Type B pancreatic cell (in vitro differentiated cells): Measurements from ENCODE around the gene CTNND2. TPM values are rescaled to one million over a fixed set of nuclear protein-coding genes. Genes with fewer than 3 reads are reported as not detected.

Source experiments
- DNase-seq: peaks from one replicate; pipeline ENCODE4 v3.0.0; 2021; ENCODE audit warnings: mixed read lengths; ENCODE audit not compliant: unreplicated experiment; ENCODE audit errors: extremely low spot score
- H3K27ac Mint-ChIP-seq: 2 replicates; pipeline ENCODE4 v1.8.0; 2021; ENCODE audit warnings: mild to moderate bottlenecking, mixed read lengths
- H3K27me3 Mint-ChIP-seq: 2 replicates; pipeline ENCODE4 v1.8.0; 2021; ENCODE audit warnings: mixed read lengths
- H3K36me3 Mint-ChIP-seq: 2 replicates; pipeline ENCODE4 v1.8.0; 2021; ENCODE audit warnings: mixed read lengths
- H3K4me1 Mint-ChIP-seq: one replicate; pipeline ENCODE4 v1.8.0; 2021; ENCODE audit warnings: mixed read lengths; ENCODE audit not compliant: unreplicated experiment
- H3K4me3 Mint-ChIP-seq: 2 replicates; pipeline ENCODE4 v1.8.0; 2021; ENCODE audit warnings: mild to moderate bottlenecking, mixed read lengths
- H3K9me3 Mint-ChIP-seq: 2 replicates; pipeline ENCODE4 v1.8.0; 2021; ENCODE audit warnings: mixed read lengths
- CTCF ChIP-seq: fragments of 200-600 bp; sonication (generic); conservative IDR thresholded peaks from 2 replicates; pipeline ENCODE4 v1.5.0; 2021; ENCODE audit warnings: antibody characterized with exemption, mild to moderate bottlenecking
- total RNA-seq: library from RNA; stranded (reverse); gene quantifications from 2 replicates; pipeline ENCODE4 v1.2.1, GENCODE V29; 2021; ENCODE audit warnings: low replicate concordance

The CTNND2 gene
- total RNA-seq, 1 donor from 2014 or later, result 49.5 TPM

- H3K27me3 Mint-ChIP-seq, result no peaks in the 10 kb centered on the region
- H3K9me3 Mint-ChIP-seq, result no peaks in the 10 kb centered on the region
- no peak for TF ChIP-seq CTCF
Observed at GRCh38 chr5:11520241-11520930, 383.9 kb downstream of the CTNND2 start.

GRCh38 chr5:11519236-11519635 lies 385.0 kb downstream of the CTNND2 start:
- no peaks in the 10 kb centered on the region for H3K27me3 Mint-ChIP-seq
- peaks cover 16% of the 10 kb centered on the region for H3K4me1 Mint-ChIP-seq
- H3K9me3 Mint-ChIP-seq, result no peaks in the 10 kb centered on the region
- no peak for TF ChIP-seq CTCF
- DNase-seq, result no peak
- H3K27ac Mint-ChIP-seq, result peak overlapping the region; percentile 35
- H3K36me3 Mint-ChIP-seq, result no peaks in the 10 kb centered on the region
- no peak overlapping the region for H3K4me3 Mint-ChIP-seq

More at GRCh38 chr5:11520241-11520930, 383.9 kb downstream of the CTNND2 start:
- Mint-ChIP-seq H3K4me3 (no peak overlapping the region), H3K36me3 (no peaks in the 10 kb centered on the region), H3K4me1 (peaks cover 28% of the 10 kb centered on the region), H3K27ac (no peak overlapping the region)
- DNase-seq, result no peak

- Mint-ChIP-seq H3K4me1 (peaks cover 11% of the 10 kb centered on the region), H3K27me3 (no peaks in the 10 kb centered on the region), H3K27ac (peak overlapping the region; percentile 35), H3K36me3 (no peaks in the 10 kb centered on the region), H3K9me3 (no peaks in the 10 kb centered on the region), H3K4me3 (no peak overlapping the region)
- no peak for TF ChIP-seq CTCF
- DNase-seq, result no peak
Observed at GRCh38 chr5:11518676-11519075, 385.6 kb downstream of the CTNND2 start.

GRCh38 chr5:11514705-11515432 lies 389.4 kb downstream of the CTNND2 start:
- Mint-ChIP-seq H3K27ac (no peak overlapping the region), H3K4me1 (peaks cover 11% of the 10 kb centered on the region), H3K4me3 (no peak overlapping the region), H3K9me3 (no peaks in the 10 kb centered on the region), H3K27me3 (no peaks in the 10 kb centered on the region), H3K36me3 (no peaks in the 10 kb centered on the region)
- DNase-seq, result no peak
- no peak for TF ChIP-seq CTCF

GRCh38 chr5:11511878-11512277 lies 392.4 kb downstream of the CTNND2 start:
- H3K27me3 Mint-ChIP-seq, result no peaks in the 10 kb centered on the region
- H3K4me3 Mint-ChIP-seq, result no peak overlapping the region
- H3K9me3 Mint-ChIP-seq, result no peaks in the 10 kb centered on the region
- DNase-seq, result no peak
- TF ChIP-seq CTCF, result no peak
- no peaks in the 10 kb centered on the region for H3K36me3 Mint-ChIP-seq
- H3K4me1 Mint-ChIP-seq, result peaks cover 5% of the 10 kb centered on the region
- no peak overlapping the region for H3K27ac Mint-ChIP-seq
